NCI-H524 (cell line): ENCODE measurements around the gene NXPH2.

ENCODE experiments used
- DNase-seq, 2 experiments: peaks; one replicate each; lab custom pipeline; 2025; lab: John Stamatoyannopoulos, UW

The NXPH2 gene

DNA sequence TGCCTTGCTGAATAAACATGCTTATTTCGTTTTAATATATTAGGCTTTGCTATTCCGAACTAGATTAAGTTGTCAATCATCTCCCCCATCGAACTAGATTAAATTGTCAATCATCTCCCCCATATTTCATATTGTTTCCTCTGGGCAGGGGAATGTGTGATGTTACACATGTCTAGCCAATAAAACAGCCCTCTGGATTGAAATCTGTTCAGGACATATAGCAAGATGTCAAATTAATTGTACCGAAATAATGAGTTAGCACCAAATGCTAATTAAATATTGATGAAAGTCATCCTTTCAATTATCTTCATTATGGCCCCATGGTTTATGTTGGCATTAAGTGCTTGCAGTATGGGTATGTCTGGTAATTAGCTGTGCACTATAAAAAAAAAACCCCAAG is 143.1 kb downstream of the NXPH2 start:
- DNase-seq, result no peak

DNA sequence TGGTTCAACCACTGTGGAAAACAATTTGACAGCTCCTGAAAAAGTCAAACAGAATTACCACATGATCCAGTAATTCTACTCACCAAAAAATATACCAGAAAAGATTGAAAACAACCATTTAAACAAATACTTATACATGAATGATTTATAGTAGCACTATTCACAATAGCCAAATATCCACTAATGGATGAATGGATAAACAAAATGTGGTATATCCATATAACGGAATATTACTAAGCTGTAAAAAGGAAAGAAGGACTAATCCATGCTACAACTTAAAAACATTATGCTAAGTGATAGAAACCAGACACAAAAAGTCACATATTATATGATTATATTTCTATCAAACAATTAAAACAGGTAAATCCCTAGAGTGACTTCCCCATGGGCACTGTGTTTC is 147.1 kb downstream of the NXPH2 start:
- no peak for DNase-seq

DNA sequence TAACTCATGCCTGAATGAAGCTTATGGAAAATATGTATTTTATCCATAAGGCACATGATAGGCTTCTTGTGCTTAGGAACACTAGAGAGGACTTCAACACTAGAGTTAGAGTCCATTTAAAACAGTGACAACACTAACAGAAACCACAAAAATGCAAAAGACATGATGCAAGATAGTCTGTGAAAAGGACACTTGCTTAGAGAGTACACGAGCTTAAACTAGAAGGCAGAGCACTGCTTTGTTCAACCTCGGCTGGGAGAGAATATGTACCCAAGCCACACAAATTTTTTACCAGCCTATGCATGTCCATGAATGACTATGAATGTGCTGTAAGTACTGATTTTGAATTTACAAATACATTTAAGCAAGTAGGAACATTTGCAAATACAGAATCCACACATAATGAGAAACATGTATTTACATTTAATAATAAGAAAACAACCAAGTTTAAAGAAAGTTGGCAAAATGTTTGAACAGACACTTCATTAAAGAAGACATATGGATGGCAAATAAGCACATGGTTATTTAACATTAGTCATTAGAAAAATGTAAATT is 148.0 kb downstream of the NXPH2 start:
- DNase-seq, result no peak

DNA sequence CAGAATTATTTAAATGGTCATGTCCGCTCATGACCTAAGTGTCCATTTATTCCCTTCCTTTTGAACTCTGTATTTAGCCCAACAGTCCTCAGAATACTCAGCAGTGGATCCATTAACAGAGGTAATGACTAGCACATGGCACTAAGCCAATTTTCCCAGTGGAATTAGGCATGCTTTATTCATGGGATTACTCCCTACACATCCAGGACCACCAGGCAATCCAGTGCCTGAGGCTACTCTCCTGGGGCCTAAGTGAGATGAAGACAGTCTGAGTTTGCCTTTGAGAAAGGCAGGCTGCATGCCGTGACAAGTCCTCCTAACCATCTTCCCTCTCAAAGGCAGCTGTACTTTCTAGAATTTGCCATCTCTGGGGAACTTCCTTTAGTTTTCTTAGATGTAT is 150.0 kb downstream of the NXPH2 start:
- peak; percentile 19 to 43 for DNase-seq

DNA sequence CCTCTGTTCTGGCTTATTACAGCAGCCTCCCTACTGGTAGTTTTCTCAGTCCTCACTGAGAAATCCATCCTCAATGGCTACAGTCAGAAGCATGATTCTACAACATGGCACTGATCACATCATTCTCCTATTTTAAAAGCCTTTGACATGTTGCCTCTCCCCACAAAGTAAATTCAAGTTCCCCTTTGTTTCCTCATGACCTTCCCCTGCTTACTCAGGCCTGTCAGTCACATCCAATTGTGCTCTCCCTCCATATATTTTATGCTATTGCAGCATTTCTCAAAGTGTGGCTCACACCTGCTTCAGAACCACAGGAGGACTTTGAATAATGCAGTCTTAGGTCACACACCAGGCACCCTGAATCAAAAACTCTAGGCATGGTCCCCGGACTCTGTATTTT is 154.0 kb downstream of the NXPH2 start:
- DNase-seq, result no peak

DNA sequence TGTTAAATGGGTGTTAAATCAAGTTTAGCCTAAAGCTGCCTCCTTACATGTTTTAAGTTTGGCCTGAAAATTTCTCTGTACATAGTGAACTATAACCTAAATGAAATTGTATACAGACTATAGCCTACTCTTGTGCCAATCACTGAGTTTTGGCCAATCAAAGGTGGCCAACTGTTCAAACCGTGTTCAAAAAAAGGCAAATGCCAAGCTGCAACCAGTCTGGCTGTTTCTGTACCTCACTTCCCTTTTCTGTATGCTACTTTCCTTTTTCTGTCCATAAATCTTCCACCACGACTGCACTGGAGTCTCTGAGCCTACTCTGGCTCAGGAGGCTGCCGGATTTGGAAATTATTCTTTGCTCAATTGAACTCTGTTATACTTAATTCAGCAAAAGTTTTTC is 157.6 kb downstream of the NXPH2 start:
- DNase-seq, result no peak

DNA sequence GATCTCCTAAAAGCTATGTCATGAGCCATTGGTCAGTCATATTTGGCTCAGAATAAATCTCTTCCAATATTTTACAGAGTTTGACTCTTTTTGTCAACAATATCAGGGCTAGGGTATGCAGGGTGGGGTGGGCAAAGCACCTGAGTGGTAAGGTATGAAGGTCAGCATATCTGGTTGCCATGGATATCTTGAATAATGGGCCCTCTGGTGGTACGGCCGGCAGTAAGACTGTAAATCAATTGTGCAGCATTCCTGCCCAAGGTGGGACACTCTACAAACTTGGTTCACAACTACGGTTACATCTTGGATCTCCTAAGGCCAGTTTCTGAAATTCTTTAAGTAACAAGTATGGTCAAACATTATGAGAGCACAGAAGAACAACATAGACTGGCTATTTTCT is 159.1 kb downstream of the NXPH2 start:
- no peak for DNase-seq

DNA sequence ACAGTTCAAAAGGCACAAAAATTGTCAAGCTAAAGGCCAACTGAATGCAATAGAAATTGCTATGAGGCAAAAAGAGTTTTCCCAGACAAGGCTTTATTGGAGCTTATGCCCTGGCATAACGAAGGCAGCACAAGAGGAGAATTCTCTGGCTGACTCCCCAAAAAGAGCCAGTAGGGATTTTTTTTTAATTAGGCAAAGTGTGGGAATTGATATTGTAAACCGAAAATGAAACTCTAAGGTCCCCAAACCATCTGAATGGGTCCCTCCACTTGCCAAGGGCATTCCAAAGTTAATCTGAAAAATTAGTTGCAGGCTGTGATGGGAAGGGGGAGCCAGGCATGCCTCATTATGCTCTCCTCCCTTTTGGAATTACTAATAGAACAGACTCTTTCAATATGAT is 159.8 kb downstream of the NXPH2 start:
- no peak for DNase-seq
